Thyroid gland (tissue), 4 donors: ENCODE results near the gene FBXL13. TPM values are rescaled to one million over a fixed set of nuclear protein-coding genes. Genes with fewer than 3 reads are reported as not detected.
"Not testable (repeated sequence)": the region's sequence is repeated elsewhere in the genome, so short reads cannot be mapped to it uniquely, and the experiment has no call there.

ENCODE experiments used
- DNase-seq, 2 donors: peaks; one replicate each; pipeline ENCODE4 v3.0.0-alpha.2; 2019
- H3K27ac ChIP-seq, 3 donors: fragments of 200-600 bp; sonication (generic); 1 replicate in 2 of 3; 2 replicates in 1 of 3; pipeline ENCODE4 v1.5.1; 2016 to 2019; ENCODE audit warnings: mild to moderate bottlenecking in 1 of 3, moderate library complexity in 1 of 3
- H3K27me3 ChIP-seq: fragments of 200-600 bp; sonication (generic); one replicate; pipeline ENCODE4 v1.5.1; 2019
- H3K36me3 ChIP-seq, 2 donors: fragments of 200-600 bp; sonication (generic); one replicate each; pipeline ENCODE4 v1.5.1; 2016 to 2019
- H3K4me1 ChIP-seq, 2 donors: fragments of 200-600 bp; sonication (generic); one replicate each; pipeline ENCODE4 v1.5.1; 2017 to 2019
- H3K4me3 ChIP-seq, 3 donors: fragments of 200-600 bp; sonication (generic); replicated peaks in 1 of 3; 1 replicate in 2 of 3; 2 replicates in 1 of 3; pipeline ENCODE4 v1.5.1; 2016; ENCODE audit warnings: mild to moderate bottlenecking in 1 of 3
- H3K9me3 ChIP-seq: fragments of 200-600 bp; sonication (generic); one replicate; pipeline ENCODE4 v1.5.1; 2017
- CTCF ChIP-seq, 6 experiments: fragments of 200-600 bp in 3 of 6; fragments of 450-650 bp in 3 of 6; sonication (generic) in 3 of 6; IDR thresholded peaks; one replicate each; pipeline ENCODE4 v1.5.1; 2016 to 2019; ENCODE audit warnings: antibody characterized with exemption in 6 of 6, mild to moderate bottlenecking in 2 of 6, inconsistent platforms in 1 of 6, moderate library complexity in 1 of 6
- POLR2A ChIP-seq, 2 donors: fragments of 450-650 bp; IDR thresholded peaks; one replicate each; pipeline ENCODE4 v1.6.1; 2017; ENCODE audit warnings: antibody characterized with exemption in 2 of 2, mild to moderate bottlenecking in 2 of 2, moderate library complexity in 1 of 2
- WGBS, 2 donors: methylation state at CpG; one replicate each; pipeline ENCODE4 v1.1.5; 2017; 5-methylcytosine and 5-hydroxymethylcytosine counted together
- intact Hi-C: fragments of 100-400 bp; cut with DNase I; formaldehyde crosslinking; loops from one replicate; pipeline ENCODE4 v1.15.1; 2023
- total RNA-seq, 4 donors: library from RNA; depleted of rRNA; stranded (reverse); fragments of >200 nt; gene quantifications; one replicate each; pipeline ENCODE4 v1.2.3, GENCODE V29; 2016

The FBXL13 gene
- total RNA-seq, 4 donors from 2014 or later: 4.2 to 9.6 (median 5.0) TPM

GRCh38 chr7:103010211-103010610 is 64.4 kb downstream of the FBXL13 start:
- intact Hi-C loops: no loop called here

DNA sequence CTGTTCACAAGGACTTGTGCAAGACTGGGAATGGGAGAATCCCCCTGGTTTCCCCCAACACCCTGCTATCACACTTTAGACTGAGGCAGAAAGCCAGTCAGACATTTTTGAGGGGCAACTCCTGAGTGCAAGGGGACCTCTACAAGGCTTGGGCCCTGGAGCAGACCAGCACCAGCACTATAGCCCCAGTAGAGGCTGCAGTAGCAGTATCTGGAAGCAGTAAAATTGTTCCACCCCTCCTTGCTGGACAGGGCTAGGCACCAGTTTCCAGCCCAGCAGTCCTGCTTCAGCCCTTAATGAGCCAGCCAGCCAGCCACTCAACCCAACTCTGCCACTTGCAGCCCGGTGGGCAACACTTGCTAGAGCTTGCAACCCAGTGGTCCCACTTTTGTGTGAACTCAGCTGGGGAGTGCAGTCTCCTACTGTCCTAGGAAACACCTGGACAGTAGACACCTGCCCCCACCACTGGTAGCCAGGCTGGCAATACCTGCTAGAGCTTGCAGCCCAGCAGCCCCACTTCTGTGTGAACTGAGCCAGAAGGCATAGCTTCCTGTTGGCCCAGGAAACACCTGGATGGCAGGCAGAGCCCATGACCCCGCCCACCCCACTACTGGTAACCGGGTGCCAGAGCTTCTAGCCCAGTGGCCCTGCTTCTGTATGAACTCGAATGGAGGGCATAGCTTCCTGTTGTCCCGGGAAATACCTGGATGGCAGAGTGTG is 65.0 kb downstream of the FBXL13 start:
- TF ChIP-seq CTCF (IDR thresholded peaks at IDR 0.05) (no peak), POLR2A (IDR thresholded peaks at IDR 0.05) (no peak)
- intact Hi-C loops: no loop called here
- 68 to 80% methylated on average over 1 to 4 of the region's 5 CpGs for WGBS, 2 donors

More at GRCh38 chr7:103010211-103010610, 64.4 kb downstream of the FBXL13 start:
- Histone ChIP-seq H3K27ac (no peak overlapping the region), H3K9me3 (no peaks in the 10 kb centered on the region), H3K4me1 (no peaks in the 10 kb centered on the region), H3K4me3 (no peak overlapping the region), H3K36me3 (no peaks in the 10 kb centered on the region), H3K27me3 (no peaks in the 10 kb centered on the region)
- DNase-seq: no peak
- TF ChIP-seq CTCF (IDR thresholded peaks at IDR 0.05) (no peak), POLR2A (IDR thresholded peaks at IDR 0.05) (no peak)
- WGBS, 2 donors: 100% methylated on average over 1 of the region's 1 CpG; no CpG with 5 or more reads in 1 of the 2 donors

GRCh38 chr7:103003004-103003403 is 71.6 kb downstream of the FBXL13 start:
- intact Hi-C loops: no loop called here
- Histone ChIP-seq H3K27me3 (no peaks in the 10 kb centered on the region), H3K4me1 (no peaks in the 10 kb centered on the region), H3K36me3 (no peaks in the 10 kb centered on the region), H3K9me3 (no peaks in the 10 kb centered on the region), H3K4me3 (no peak overlapping the region), H3K27ac (no peak overlapping the region)
- WGBS, 2 donors: 95 to 100% methylated on average over 1 of the region's 1 CpG
- no peak for TF ChIP-seq POLR2A (IDR thresholded peaks at IDR 0.05)
- TF ChIP-seq CTCF (IDR thresholded peaks at IDR 0.05): no peak
- no peak for DNase-seq

More for the DNA sequence above, 65.0 kb downstream of the FBXL13 start:
- Histone ChIP-seq H3K4me1 (no peaks in the 10 kb centered on the region), H3K36me3 (no peaks in the 10 kb centered on the region), H3K27me3 (no peaks in the 10 kb centered on the region), H3K9me3 (no peaks in the 10 kb centered on the region), H3K4me3 (no peak overlapping the region), H3K27ac (no peak overlapping the region)
- DNase-seq: peak; percentile 1 to 3

DNA sequence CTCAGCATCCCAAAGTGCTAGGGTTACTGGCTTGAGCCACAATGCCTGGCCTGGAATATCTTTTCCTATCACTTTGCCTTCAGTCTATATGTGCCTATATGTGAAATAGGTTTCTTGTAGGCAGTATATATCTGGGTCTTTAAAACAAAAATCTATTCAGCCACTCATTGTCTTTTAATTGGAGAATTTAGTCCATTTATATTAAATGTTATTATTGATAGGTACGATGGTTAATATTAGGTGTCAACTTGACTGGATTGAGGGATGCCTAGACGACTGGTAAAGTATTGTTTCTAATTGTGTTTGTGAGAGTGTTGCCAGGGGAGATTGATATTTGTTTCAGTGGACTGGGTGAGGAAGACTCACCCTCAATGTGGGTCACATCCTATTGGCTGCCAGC is 73.4 kb downstream of the FBXL13 start:
- H3K4me1 ChIP-seq: no peaks in the 10 kb centered on the region
- DNase-seq: no peak
- intact Hi-C loops: no loop called here
- TF ChIP-seq CTCF (IDR thresholded peaks at IDR 0.05): no peak
- no peaks in the 10 kb centered on the region for H3K27me3 ChIP-seq
- H3K9me3 ChIP-seq: no peaks in the 10 kb centered on the region
- no peak overlapping the region for H3K4me3 ChIP-seq
- no peak overlapping the region for H3K27ac ChIP-seq
- 96 to 97% methylated on average over 2 of the region's 2 CpGs for WGBS, 2 donors
- H3K36me3 ChIP-seq: no peaks in the 10 kb centered on the region

GRCh38 chr7:102996957-102997356 is 77.6 kb downstream of the FBXL13 start:
- H3K36me3 ChIP-seq: no peaks in the 10 kb centered on the region
- intact Hi-C loops: no loop called here
- H3K27me3 ChIP-seq: no peaks in the 10 kb centered on the region
- H3K27ac ChIP-seq: no peak overlapping the region
- H3K4me1 ChIP-seq: no peaks in the 10 kb centered on the region
- H3K9me3 ChIP-seq: no peaks in the 10 kb centered on the region
- 92 to 94% methylated on average over 5 of the region's 5 CpGs for WGBS, 2 donors
- TF ChIP-seq POLR2A (IDR thresholded peaks at IDR 0.05): no peak
- TF ChIP-seq CTCF (IDR thresholded peaks at IDR 0.05): no peak
- no peak overlapping the region for H3K4me3 ChIP-seq
- no peak for DNase-seq

DNA sequence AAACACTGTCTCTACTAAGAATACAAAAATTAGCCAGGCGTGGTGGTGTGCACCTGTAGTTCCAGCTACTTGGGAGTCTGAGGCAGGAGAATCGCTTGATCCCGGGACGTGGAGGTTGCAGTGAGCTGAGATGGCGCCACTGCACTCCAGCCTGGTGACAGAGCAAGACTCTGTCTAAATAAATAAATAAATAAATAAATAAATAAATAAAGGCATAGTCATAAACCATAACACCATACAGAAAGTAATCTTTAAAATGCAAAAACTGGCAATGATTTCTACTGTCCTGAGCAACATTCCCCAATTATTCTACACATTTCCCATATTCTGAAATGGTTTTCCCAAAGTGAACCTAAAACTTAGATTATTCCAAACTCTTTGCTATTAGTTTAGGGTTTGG is 79.0 kb downstream of the FBXL13 start:
- H3K4me3 ChIP-seq, H3K4me1 ChIP-seq, H3K27me3 ChIP-seq, intact Hi-C loops, H3K27ac ChIP-seq, H3K36me3 ChIP-seq, DNase-seq, H3K9me3 ChIP-seq: not testable (repeated sequence)
- WGBS, 2 donors: 97 to 99% methylated on average over 5 of the region's 5 CpGs
